K562 (cell line): ENCODE results near the gene GPR39. TPM values are rescaled to one million over a fixed set of nuclear protein-coding genes. Genes with fewer than 3 reads are reported as not detected.

Source experiments
- ATAC-seq: fragments of 200-7000 bp; cut with Tn5 transposase; 3 replicates; pipeline ENCODE4 v1.9.1; 2020; ENCODE audit warnings: moderate library complexity
- BruUV-seq: library from RNA; stranded (reverse); fragments of 400-500 nt; replicated peaks from 2 replicates; lab custom pipeline; 2021; lab: Mats Ljungman, UMichigan
- CTCF ChIA-PET: fragments of 300-600 bp; formaldehyde crosslinking; extraction: SDS; loops from one replicate; lab custom pipeline; 2021; ENCODE audit warnings: low intra/inter-chr PET ratio; lab: Yijun Ruan, JAX
- POLR2A ChIA-PET: fragments of 300-600, 350-650 bp; sonication (Branson Sonifier 250); formaldehyde crosslinking; extraction: SDS; loops from one replicate; lab custom pipeline; 2021; ENCODE audit warnings: antibody characterized with exemption, inconsistent platforms; lab: Yijun Ruan, JAX
- DNase-seq, 4 experiments: peaks; one replicate each; pipeline versions ENCODE4 v3.0.0 to v3.0.0-alpha.2; 2011 to 2018; ENCODE audit warnings: low spot score in 3 of 4, mixed read lengths in 3 of 4; ENCODE audit errors: extremely low read depth in 1 of 4
- FAIRE-seq: peaks from 2 replicates; lab custom pipeline; 2011; peaks lifted over from hg19 to GRCh38; lab: Jason Lieb, UNC
- H2AFZ ChIP-seq: 2 replicates; pipeline ENCODE4 v1.6.0; 2011; ENCODE audit warnings: low read depth, low read length, control low read depth, inconsistent platforms
- H3K27ac ChIP-seq: fragments of 200-600 bp; 3 replicates; pipeline ENCODE4 v1.8.0; 2011; ENCODE audit warnings: low read depth, mild to moderate bottlenecking, control low read depth, inconsistent platforms, low read length, moderate library complexity, mixed read lengths; ENCODE audit errors: extremely low read depth
- H3K27me3 ChIP-seq, 2 experiments: fragments of 300-600 bp in 1 of 2; 2 replicates in 1 of 2; 3 replicates in 1 of 2; pipeline versions ENCODE4 v1.6.0 to v1.8.0; 2011; ENCODE audit warnings: inconsistent platforms in 2 of 2, low read length in 2 of 2, mild to moderate bottlenecking in 1 of 2, mixed read lengths in 1 of 2, moderate library complexity in 1 of 2; ENCODE audit not compliant: control insufficient read depth in 2 of 2, insufficient read depth in 2 of 2
- H3K36me3 ChIP-seq: fragments of 300-600 bp; 3 replicates; pipeline ENCODE4 v1.8.0; 2011; ENCODE audit warnings: mild to moderate bottlenecking, low read length, inconsistent platforms; ENCODE audit not compliant: control insufficient read depth, insufficient read depth
- H3K4me1 ChIP-seq, 2 experiments: fragments of 200-600 bp in 1 of 2; replicated peaks in 1 of 2; 2 replicates in 1 of 2; 3 replicates in 1 of 2; pipeline versions ENCODE4 v1.5.1 to v1.8.0; 2011; ENCODE audit warnings: inconsistent platforms in 2 of 2, low read length in 2 of 2, mild to moderate bottlenecking in 1 of 2, mixed read lengths in 1 of 2, moderate library complexity in 1 of 2; ENCODE audit not compliant: control insufficient read depth in 2 of 2, insufficient read depth in 2 of 2
- H3K4me2 ChIP-seq: 2 replicates; pipeline ENCODE4 v1.6.1; 2011; ENCODE audit warnings: low read length, control low read depth, inconsistent platforms, mixed read lengths; ENCODE audit not compliant: insufficient read depth
- H3K4me3 ChIP-seq: fragments of 200-600 bp; sonication (generic), shearing (Covaris generic); 2 replicates; pipeline ENCODE4 v1.5.1; 2016; ENCODE audit warnings: control low read depth, inconsistent platforms
- H3K79me2 ChIP-seq: fragments of 200-600 bp; 3 replicates; pipeline ENCODE4 v1.8.0; 2011; ENCODE audit warnings: low read length, inconsistent platforms; ENCODE audit not compliant: control insufficient read depth, insufficient read depth
- H3K9ac ChIP-seq, 2 experiments: 2 replicates each; pipeline versions ENCODE4 v1.6.0 to v1.6.1; 2011; ENCODE audit warnings: low read depth in 2 of 2, low read length in 2 of 2, control low read depth in 1 of 2, inconsistent platforms in 1 of 2, mild to moderate bottlenecking in 1 of 2, mixed read lengths in 1 of 2; ENCODE audit not compliant: insufficient read depth in 1 of 2
- H3K9me1 ChIP-seq: one replicate; pipeline ENCODE4 v1.6.0; 2011; ENCODE audit warnings: inconsistent platforms, mild to moderate bottlenecking, low read length, moderate library complexity; ENCODE audit not compliant: control insufficient read depth, insufficient read depth
- H3K9me3 ChIP-seq: replicated peaks from 2 replicates; pipeline ENCODE4 v1.5.1; 2011; ENCODE audit warnings: low read depth, low read length, inconsistent platforms; ENCODE audit not compliant: control insufficient read depth, insufficient read depth
- H4K20me1 ChIP-seq: replicated peaks from 2 replicates; pipeline ENCODE4 v1.6.1; 2011; ENCODE audit warnings: low read length, inconsistent platforms, mixed read lengths; ENCODE audit not compliant: control insufficient read depth, insufficient read depth
- ATF3 ChIP-seq, 2 experiments: fragments of 450-650 bp in 1 of 2; sonication (generic) in 1 of 2; formaldehyde crosslinking in 1 of 2; IDR thresholded peaks in 1 of 2; conservative IDR thresholded peaks in 1 of 2; 2 replicates each; pipeline versions ENCODE4 v1.6.1 to v1.8.1; 2016 to 2023; ENCODE audit warnings: mild to moderate bottlenecking in 2 of 2, moderate library complexity in 2 of 2, inconsistent platforms in 1 of 2, missing genetic modification reagents in 1 of 2
- DDX20 ChIP-seq: fragments of 450-650 bp; IDR thresholded peaks from 2 replicates; pipeline ENCODE4 v1.6.1; 2016; ENCODE audit warnings: missing genetic modification characterization, low read depth, mild to moderate bottlenecking, missing compliant biosample characterization, moderate library complexity
- GTF3C2 ChIP-seq: IDR thresholded peaks from 3 replicates; pipeline ENCODE4 v1.6.1; 2011; ENCODE audit warnings: borderline replicate concordance, mild to moderate bottlenecking, moderate library complexity; ENCODE audit not compliant: insufficient read length; ENCODE audit errors: extremely low read depth
- HNRNPUL1 ChIP-seq: fragments of 200-400 bp; formaldehyde crosslinking; IDR thresholded peaks from 2 replicates; pipeline ENCODE4 v1.6.1; 2017; ENCODE audit warnings: low read length
- JUNB ChIP-seq: fragments of 450-650 bp; formaldehyde crosslinking; conservative IDR thresholded peaks from 2 replicates; pipeline ENCODE4 v1.4.0; 2020; ENCODE audit warnings: mild to moderate bottlenecking
- NKRF ChIP-seq: fragments of 450-650 bp; IDR thresholded peaks from 2 replicates; pipeline ENCODE4 v1.6.1; 2016; ENCODE audit warnings: borderline replicate concordance
- PBX2 ChIP-seq, 2 experiments: IDR thresholded peaks in 1 of 2; conservative IDR thresholded peaks in 1 of 2; 2 replicates each; pipeline ENCODE4 v1.6.1; 2016; ENCODE audit warnings: low read depth in 2 of 2, mild to moderate bottlenecking in 1 of 2, missing compliant biosample characterization in 1 of 2, missing genetic modification characterization in 1 of 2, moderate library complexity in 1 of 2
- PCBP2 ChIP-seq: fragments of 200-400 bp; formaldehyde crosslinking; IDR thresholded peaks from 2 replicates; pipeline ENCODE4 v1.6.1; 2018; ENCODE audit warnings: low read length, low read depth, mild to moderate bottlenecking, moderate library complexity; ENCODE audit not compliant: poor library complexity, severe bottlenecking
- RHOXF2B ChIP-seq: fragments of 250-450 bp; sonication (Bioruptor Pico); conservative IDR thresholded peaks from 2 replicates; pipeline ENCODE4 v1.5.1; 2021
- RNF2 ChIP-seq: sonication (generic); IDR thresholded peaks from 2 replicates; pipeline ENCODE4 v1.6.1; 2016
- SOX6 ChIP-seq: fragments of 450-650 bp; IDR thresholded peaks from 2 replicates; pipeline ENCODE4 v1.6.1; 2014; ENCODE audit warnings: mild to moderate bottlenecking
- WGBS: fragments of 100-300 bp; shearing (Covaris generic); methylation state at CpG from one replicate; pipeline ENCODE4 v1.1.6; 2016; ENCODE audit warnings: low coverage, mixed read lengths; ENCODE audit not compliant: insufficient coverage; ENCODE audit errors: missing lambda C conversion rate; 5-methylcytosine and 5-hydroxymethylcytosine counted together
- in situ Hi-C: fragments of 300-500 bp; cut with MboI; formaldehyde crosslinking; loops from 4 replicates; pipeline ENCODE4 v1.15.0; 2018; ENCODE audit warnings: inconsistent platforms, mixed read lengths
- intact Hi-C: fragments of 100-400 bp; cut with micrococcal nuclease; formaldehyde crosslinking; loops from 2 replicates; pipeline ENCODE4 v1.14.2; 2022
- polyA plus RNA-seq, 8 experiments: library from polyadenylated mRNA; depleted of rRNA in 4 of 8; stranded (reverse) in 5 of 8; unstranded in 3 of 8; fragments of >200 nt; fragmentation: Nextera tagmentation in 2 of 8; fragmentation: Illumina TruSeq in 1 of 8; extraction: Ambion mirVana in 2 of 8; extraction: Trizol in 1 of 8; gene quantifications; 2 replicates each; pipeline versions ENCODE4 v1.2.1 to v1.2.3, GENCODE V29; 2011 to 2014; ENCODE audit warnings: inconsistent platforms in 1 of 8, missing spikeins in 1 of 8
- total RNA-seq, 7 experiments: library from RNA; depleted of rRNA in 6 of 7; stranded (reverse); fragments of >200 nt in 6 of 7; fragmentation: Illumina TruSeq in 2 of 7; extraction: Trizol in 2 of 7; gene quantifications; 2 replicates each; pipeline versions ENCODE4 v1.2.1 to v1.2.3, GENCODE V29; 2011 to 2021; ENCODE audit warnings: low replicate concordance in 1 of 7

GPR39 gene
- total and polyA plus RNA-seq, 9 of the 15 experiments (the other 6 are each of a cell fraction or from before 2014, with no cell fraction given), result 0.04 TPM; not detected in 8

- DNase-seq (no peak), FAIRE-seq (no peak), ATAC-seq (no peak)
- intact Hi-C loops (no loop called here), in situ Hi-C loops (no loop called here)
- Histone ChIP-seq H3K4me1 (no peaks in the 10 kb centered on the region), H3K9me3 (no peaks in the 10 kb centered on the region), H3K9ac (no peak overlapping the region), H3K4me3 (no peak overlapping the region), H3K4me2 (no peak overlapping the region), H3K79me2 (no peaks in the 10 kb centered on the region), H3K27me3 (no peaks in the 10 kb centered on the region), H3K27ac (no peak overlapping the region), H4K20me1 (no peaks in the 10 kb centered on the region), H3K36me3 (no peaks in the 10 kb centered on the region), H3K9me1 (no peaks in the 10 kb centered on the region), H2AFZ (no peak overlapping the region)
- POLR2A ChIA-PET, result no interaction called here
- WGBS, result 0% methylated on average over 6 of the region's 6 CpGs
- no TSS peak for BruUV-seq
- CTCF ChIA-PET, result no interaction called here
- TF ChIP-seq PBX2 (CRISPR knock-in tag; IDR thresholded peaks at IDR 0.05; ENCODE audit: low read depth) (no peak), PBX2 (tag; conservative IDR thresholded peaks at IDR 0.05; ENCODE audit: low read depth) (no peak), RNF2 (no peak), JUNB (CRISPR knock-in tag) (no peak), SOX6 (no peak), RHOXF2B (CRISPR knock-in tag) (no peak), DDX20 (tag) (no peak), NKRF (no peak), ATF3 (IDR thresholded peaks at IDR 0.05) (no peak), ATF3 (CRISPR knock-in tag; conservative IDR thresholded peaks at IDR 0.05) (no peak), GTF3C2 (no peak), PCBP2 (no peak), HNRNPUL1 (no peak)
Measured at GRCh38 chr2:132488491-132488890, 71.9 kb downstream of the GPR39 start.
